ENCODE measurements around the gene EP400. TPM values are rescaled to one million over a fixed set of nuclear protein-coding genes. Genes with fewer than 3 reads are reported as not detected.

EP400 gene
- total RNA-seq, 8 experiments from 2014 or later: 7.7 to 44.8 (median 17.2) TPM

- Histone ChIP-seq H3K4me1 (replicated peaks in 1 of 2) (peaks cover 9 to 15% of the 10 kb centered on the region in 2 donors), H3K27ac (no peak overlapping the region), H3K4me3 (no peak overlapping the region)
- no peak for ATAC-seq (replicated peaks in 6 of 8)
- WGBS, 10 experiments: 88 to 100% (median 100%) methylated on average over 1 to 4 of the region's 4 CpGs; no CpG with 5 or more reads in 4 of the 10 experiments
- in situ Hi-C loops (cut with MboI; ENCODE audit: low pct_unique_long_range_greater_than_20kb in 2 of 9, low sequenced_read_pairs in 9 of 9, unreplicated experiment in 9 of 9): no loop called here
Observed at GRCh38 chr12:131994589-131994988, 44.8 kb downstream of the EP400 start.

DNA sequence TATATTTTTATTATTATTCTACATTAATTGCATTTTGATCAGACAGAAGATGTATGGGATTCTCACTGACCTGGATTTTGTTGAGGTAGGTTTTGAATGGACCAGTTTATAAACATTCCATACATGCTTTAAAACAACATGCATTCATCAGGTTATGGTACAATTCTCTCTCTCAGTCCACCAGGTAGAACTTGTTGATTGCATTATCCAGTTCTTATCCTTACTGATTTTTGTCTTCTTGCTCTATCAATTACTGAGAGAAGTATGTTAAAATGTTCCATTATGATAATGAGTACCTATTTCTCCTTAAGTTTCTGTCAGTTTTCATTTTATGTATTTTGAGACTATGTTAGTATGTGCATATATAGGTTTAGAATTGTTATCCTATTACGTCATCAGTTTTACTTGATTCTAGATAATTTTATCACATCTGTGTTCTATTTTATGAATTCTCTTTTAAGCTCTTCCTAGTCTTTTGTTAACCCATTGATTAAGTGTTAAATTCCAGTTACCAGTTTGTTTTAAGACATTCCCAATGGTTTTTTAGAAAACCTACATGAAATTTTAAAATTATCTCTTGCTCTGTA is 50.6 kb downstream of the EP400 start:
- 50 to 100% (median 89%) methylated on average over 1 of the region's 1 CpG; no CpG with 5 or more reads in 2 of the 10 experiments for WGBS, 10 experiments
- peak overlapping the region in 1 of 2 donors; percentile 85 for H3K27ac ChIP-seq
- in situ Hi-C loops (cut with MboI; ENCODE audit: low pct_unique_long_range_greater_than_20kb in 2 of 9, low sequenced_read_pairs in 9 of 9, unreplicated experiment in 9 of 9): loop anchor here in 2 of 9 experiments (25.0 kb wide), 1 partner anchor 1088 kb away; no protein-coding TSS in a partner anchor
- peak overlapping the region in 1 of 5 donors; percentile 35 for H3K4me3 ChIP-seq
- H3K4me1 ChIP-seq (replicated peaks in 1 of 2): peaks cover 0 to 17% of the 10 kb centered on the region in 2 donors
- ATAC-seq (replicated peaks in 6 of 8): no peak

- Histone ChIP-seq H3K27ac (no peak overlapping the region), H3K4me1 (replicated peaks in 1 of 2) (peaks cover 0 to 17% of the 10 kb centered on the region in 2 donors), H3K4me3 (no peak overlapping the region)
- no peak for ATAC-seq (replicated peaks in 6 of 8)
- 50 to 100% (median 88%) methylated on average over 1 of the region's 1 CpG; no CpG with 5 or more reads in 5 of the 10 experiments for WGBS, 10 experiments
- in situ Hi-C loops (cut with MboI; ENCODE audit: low pct_unique_long_range_greater_than_20kb in 2 of 9, low sequenced_read_pairs in 9 of 9, unreplicated experiment in 9 of 9): loop anchor here in 2 of 9 experiments (25.0 kb wide), 1 partner anchor 1092 kb away; no protein-coding TSS in a partner anchor
Observed at GRCh38 chr12:132003846-132004245, 54.1 kb downstream of the EP400 start.

DNA sequence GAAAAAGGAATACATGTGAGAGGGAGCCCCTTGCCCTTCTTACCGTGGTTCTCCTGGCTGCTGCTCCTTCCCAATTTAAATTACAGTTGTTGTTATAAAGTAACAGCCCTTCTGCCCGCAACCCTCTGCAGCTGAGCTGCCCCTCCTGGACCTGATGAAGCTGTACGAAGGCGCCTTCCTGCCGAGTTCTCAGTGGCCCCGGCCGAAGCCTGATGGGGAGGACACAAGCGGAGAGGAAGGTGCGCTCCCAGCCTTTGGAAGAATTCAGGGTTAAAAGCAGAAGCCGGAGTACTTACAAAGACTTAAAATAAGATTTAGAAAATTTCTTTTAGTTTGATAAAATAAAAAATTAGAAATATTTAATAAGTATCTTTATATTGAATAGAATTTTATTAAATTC is 55.2 kb downstream of the EP400 start:
- 91 to 100% (median 97%) methylated on average over 3 to 10 of the region's 10 CpGs for WGBS, 10 experiments
- in situ Hi-C loops (cut with MboI; ENCODE audit: low pct_unique_long_range_greater_than_20kb in 2 of 9, low sequenced_read_pairs in 9 of 9, unreplicated experiment in 9 of 9): loop anchor here in 2 of 9 experiments (25.0 kb wide), 1 partner anchor 1093 kb away; no protein-coding TSS in a partner anchor
- no peak overlapping the region for H3K4me3 ChIP-seq
- peaks cover 0 to 17% of the 10 kb centered on the region in 2 donors for H3K4me1 ChIP-seq (replicated peaks in 1 of 2)
- H3K27ac ChIP-seq: no peak overlapping the region
- no peak for ATAC-seq (replicated peaks in 6 of 8)

DNA sequence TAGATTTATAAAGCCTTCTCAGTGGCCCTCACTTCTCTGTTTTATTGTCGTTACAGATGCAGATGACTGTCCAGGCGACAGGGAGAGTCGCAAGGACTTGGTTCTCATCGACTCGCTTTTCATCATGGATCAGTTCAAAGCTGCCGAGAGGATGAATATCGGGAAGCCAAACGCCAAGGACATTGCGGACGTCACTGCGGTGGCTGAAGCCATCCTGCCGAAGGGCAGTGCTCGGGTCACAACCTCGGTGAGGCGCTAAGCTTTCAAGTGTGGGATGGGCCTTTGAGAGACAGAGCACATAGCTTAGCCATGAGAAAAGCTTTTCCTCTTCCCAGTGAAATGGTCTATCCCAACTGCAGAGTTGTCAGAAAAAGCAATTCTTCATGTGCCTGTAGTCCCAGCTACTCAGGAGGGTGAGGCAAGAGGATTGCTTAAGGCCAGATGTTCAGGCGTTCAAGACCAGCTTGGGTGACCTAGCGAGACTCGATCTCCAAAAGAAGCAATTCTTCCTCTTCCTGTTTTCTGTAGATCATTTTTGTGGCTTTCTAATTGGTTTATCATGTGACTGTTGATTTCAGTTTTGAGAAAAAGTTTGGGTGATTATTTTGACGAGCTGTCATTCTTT is 56.4 kb downstream of the EP400 start:
- 87 to 100% (median 98%) methylated on average over 2 to 18 of the region's 19 CpGs for WGBS, 10 experiments
- H3K4me1 ChIP-seq (replicated peaks in 1 of 2): peaks cover 0 to 5% of the 10 kb centered on the region in 2 donors
- H3K27ac ChIP-seq: no peak overlapping the region
- H3K4me3 ChIP-seq: no peak overlapping the region
- no peak for ATAC-seq (replicated peaks in 6 of 8)
- in situ Hi-C loops (cut with MboI; ENCODE audit: low pct_unique_long_range_greater_than_20kb in 2 of 9, low sequenced_read_pairs in 9 of 9, unreplicated experiment in 9 of 9): loop anchor here in 2 of 9 experiments (25.0 kb wide), 1 partner anchor 1094 kb away; no protein-coding TSS in a partner anchor

- ATAC-seq (replicated peaks in 6 of 8): no peak
- in situ Hi-C loops (cut with MboI; ENCODE audit: low pct_unique_long_range_greater_than_20kb in 2 of 9, low sequenced_read_pairs in 9 of 9, unreplicated experiment in 9 of 9): loop anchor here in 2 of 9 experiments (25.0 kb wide), 1 partner anchor 1095 kb away; no protein-coding TSS in a partner anchor
- WGBS, 10 experiments: 67 to 100% (median 97%) methylated on average over 1 to 6 of the region's 6 CpGs; no CpG with 5 or more reads in 3 of the 10 experiments
Observed at GRCh38 chr12:132007041-132007440, 57.3 kb downstream of the EP400 start.

DNA sequence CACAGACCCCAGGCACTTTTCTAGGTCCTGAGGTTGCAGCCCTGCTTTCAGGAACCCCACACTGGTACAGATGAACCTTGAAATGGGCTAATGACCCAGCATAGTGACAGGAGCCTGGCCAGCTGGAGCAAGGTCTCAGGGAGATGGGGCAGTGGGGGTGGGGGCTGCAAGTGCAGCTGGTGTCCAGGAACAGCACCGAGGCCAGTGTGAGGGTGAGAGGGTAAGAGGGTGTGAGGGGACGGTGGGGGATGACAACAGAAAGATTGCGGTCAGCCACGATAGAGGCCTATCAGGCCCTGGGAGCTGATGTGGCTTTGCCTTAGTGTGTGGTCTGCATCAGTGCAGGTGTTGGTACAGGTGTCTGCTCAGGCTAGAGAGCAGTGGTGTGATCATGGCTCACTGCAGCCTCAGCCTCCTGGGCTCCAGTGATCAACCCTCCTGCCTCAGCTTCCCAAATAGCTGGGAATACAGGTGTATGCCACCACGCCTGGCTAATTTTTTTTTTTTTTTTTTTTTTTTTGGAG is 59.7 kb downstream of the EP400 start:
- no peak for ATAC-seq (replicated peaks in 6 of 8)
- in situ Hi-C loops (cut with MboI; ENCODE audit: low pct_unique_long_range_greater_than_20kb in 2 of 9, low sequenced_read_pairs in 9 of 9, unreplicated experiment in 9 of 9): loop anchor here in 2 of 9 experiments (25.0 kb wide), 1 partner anchor 1097 kb away; no protein-coding TSS in a partner anchor
- 90 to 100% (median 100%) methylated on average over 1 to 3 of the region's 5 CpGs; no CpG with 5 or more reads in 5 of the 10 experiments for WGBS, 10 experiments
- Histone ChIP-seq H3K27ac (no peak overlapping the region), H3K4me3 (no peak overlapping the region), H3K4me1 (replicated peaks in 1 of 2) (peaks cover 4 to 8% of the 10 kb centered on the region in 2 donors)

More at GRCh38 chr12:132007041-132007440, 57.3 kb downstream of the EP400 start:
- Histone ChIP-seq H3K27ac (no peak overlapping the region), H3K4me3 (no peak overlapping the region), H3K4me1 (replicated peaks in 1 of 2) (no peaks in the 10 kb centered on the region)

DNA sequence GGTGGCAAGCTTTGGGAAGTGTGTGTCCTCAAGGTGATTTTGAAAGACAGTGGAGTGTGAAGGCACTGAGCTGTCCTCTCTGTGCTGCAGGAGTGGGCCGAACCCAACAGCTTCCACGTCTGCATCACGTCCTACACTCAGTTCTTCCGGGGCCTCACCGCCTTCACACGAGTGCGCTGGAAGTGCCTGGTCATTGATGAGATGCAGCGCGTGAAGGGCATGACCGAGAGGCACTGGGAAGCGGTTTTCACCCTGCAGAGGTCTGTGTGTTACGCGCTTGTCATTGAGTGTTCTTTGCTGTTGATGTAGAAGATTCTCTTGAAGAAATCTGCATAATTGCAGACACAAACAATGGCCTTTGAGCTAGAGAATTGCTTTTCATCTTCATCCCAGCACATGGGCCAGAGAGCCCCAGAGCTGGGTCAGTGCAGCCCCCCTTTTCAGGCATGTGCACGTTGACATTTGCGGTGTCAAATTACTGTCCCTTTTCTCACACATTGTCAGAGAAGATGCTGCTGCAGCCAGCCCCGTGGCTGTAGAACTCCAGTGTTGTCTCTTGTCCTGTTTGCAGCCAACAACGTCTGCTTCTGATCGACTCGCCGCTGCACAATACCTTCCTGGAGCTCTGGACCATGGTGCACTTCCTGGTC is 63.3 kb downstream of the EP400 start:
- peak in 5 of 8 experiments; percentile 78 to 93 (median 92) for ATAC-seq (replicated peaks in 6 of 8)
- peak overlapping the region; percentile 13 to 20 for H3K27ac ChIP-seq
- peaks cover 4 to 8% of the 10 kb centered on the region in 2 donors for H3K4me1 ChIP-seq (replicated peaks in 1 of 2)
- in situ Hi-C loops (cut with MboI; ENCODE audit: low pct_unique_long_range_greater_than_20kb in 2 of 9, low sequenced_read_pairs in 9 of 9, unreplicated experiment in 9 of 9): loop anchor here in 2 of 9 experiments (25.0 kb wide), 1 partner anchor 1101 kb away; no protein-coding TSS in a partner anchor
- WGBS, 10 experiments: 10 to 80% (median 20%) methylated on average over 3 to 11 of the region's 20 CpGs; no CpG with 5 or more reads in 4 of the 10 experiments
- no peak overlapping the region for H3K4me3 ChIP-seq

GRCh38 chr12:132014092-132014914 is 64.6 kb downstream of the EP400 start:
- ATAC-seq (replicated peaks in 6 of 8): peak in 3 of 8 experiments; percentile 19 to 41 (median 20)
- Histone ChIP-seq H3K27ac (no peak overlapping the region), H3K4me3 (no peak overlapping the region), H3K4me1 (replicated peaks in 1 of 2) (peaks cover 4 to 8% of the 10 kb centered on the region in 2 donors)
- in situ Hi-C loops (cut with MboI; ENCODE audit: low pct_unique_long_range_greater_than_20kb in 2 of 9, low sequenced_read_pairs in 9 of 9, unreplicated experiment in 9 of 9): loop anchor here in 2 of 9 experiments (25.0 kb wide), 1 partner anchor 1102 kb away; no protein-coding TSS in a partner anchor
- whole genome bisulfite sequencing, 10 experiments: 77 to 100% (median 90%) methylated on average over 3 to 13 of the region's 22 CpGs; no CpG with 5 or more reads in 2 of the 10 experiments

DNA sequence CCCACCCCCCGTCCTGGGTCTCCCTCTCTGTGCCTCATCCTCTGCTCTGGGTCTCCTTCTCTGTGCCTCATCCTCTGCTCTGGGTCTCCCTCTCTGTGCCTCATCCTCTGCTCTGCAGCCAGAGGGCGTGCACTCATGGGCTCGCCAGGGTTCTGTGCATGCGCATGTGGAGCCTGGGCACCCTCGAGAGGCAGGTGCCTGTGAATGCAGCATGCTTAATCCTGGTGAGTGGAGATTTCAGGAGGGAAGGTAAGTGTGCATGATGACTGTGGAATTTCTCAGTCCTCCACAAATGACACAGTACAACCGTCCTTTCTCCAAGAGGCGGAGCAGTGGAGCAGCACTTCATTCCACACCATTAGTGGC is 65.2 kb downstream of the EP400 start:
- H3K27ac ChIP-seq: no peak overlapping the region
- peaks cover 4 to 8% of the 10 kb centered on the region in 2 donors for H3K4me1 ChIP-seq (replicated peaks in 1 of 2)
- WGBS, 10 experiments: 73 to 100% (median 86%) methylated on average over 1 to 6 of the region's 7 CpGs; no CpG with 5 or more reads in 3 of the 10 experiments
- H3K4me3 ChIP-seq: no peak overlapping the region
- in situ Hi-C loops (cut with MboI; ENCODE audit: low pct_unique_long_range_greater_than_20kb in 2 of 9, low sequenced_read_pairs in 9 of 9, unreplicated experiment in 9 of 9): loop anchor here in 2 of 9 experiments (25.0 kb wide), 1 partner anchor 1103 kb away; no protein-coding TSS in a partner anchor
- peak in 3 of 8 experiments; percentile 82 to 92 (median 83) for ATAC-seq (replicated peaks in 6 of 8)

- no peak for ATAC-seq (replicated peaks in 6 of 8)
- WGBS, 10 experiments: 94 to 100% (median 99%) methylated on average over 1 to 12 of the region's 21 CpGs
- in situ Hi-C loops (cut with MboI; ENCODE audit: low pct_unique_long_range_greater_than_20kb in 2 of 9, low sequenced_read_pairs in 9 of 9, unreplicated experiment in 9 of 9): loop anchor here in 2 of 9 experiments (25.0 kb wide), 1 partner anchor 1104 kb away; no protein-coding TSS in a partner anchor
- Histone ChIP-seq H3K4me3 (no peak overlapping the region), H3K4me1 (replicated peaks in 1 of 2) (peaks cover 4 to 8% of the 10 kb centered on the region in 2 donors), H3K27ac (no peak overlapping the region)
Observed at GRCh38 chr12:132015686-132016430, 66.1 kb downstream of the EP400 start.
